Raji (cell line): ENCODE measurements around the gene ACOX3.

Source experiments
- POLR2A ChIP-seq: IDR thresholded peaks from 2 replicates; pipeline ENCODE4 v1.6.1; 2011; ENCODE audit warnings: low read depth, low read length, control low read depth; ENCODE audit not compliant: insufficient read depth

The ACOX3 gene

DNA sequence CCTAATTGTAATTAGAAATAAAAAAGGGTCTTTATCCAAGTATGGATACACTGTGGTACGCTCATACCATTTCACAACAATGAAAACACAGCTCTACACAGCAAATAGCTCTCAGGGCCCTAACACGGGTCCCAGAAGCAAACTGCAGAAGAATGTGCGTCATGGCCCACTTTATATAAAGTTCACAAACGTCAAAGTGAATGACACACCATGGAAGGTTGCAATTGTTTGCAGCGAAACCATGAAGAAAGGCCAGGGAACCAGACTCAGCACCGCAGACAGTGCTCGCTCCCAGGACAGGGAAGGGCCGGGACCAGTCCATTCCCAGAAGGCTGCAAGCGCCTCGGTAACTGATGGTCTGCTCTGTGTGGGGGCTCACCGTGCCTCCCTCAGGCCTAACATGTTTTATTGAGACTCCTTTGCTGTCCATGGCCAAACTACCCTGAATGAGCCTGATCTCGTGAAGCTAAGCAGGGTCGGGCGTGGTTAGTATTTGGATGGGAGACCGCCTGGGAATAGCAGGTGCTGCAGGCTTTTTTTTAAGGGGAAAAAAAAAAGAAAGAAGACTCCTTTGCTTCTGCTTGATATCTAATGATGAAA is 47.8 kb downstream of the ACOX3 start:
- TF ChIP-seq POLR2A = no peak

DNA sequence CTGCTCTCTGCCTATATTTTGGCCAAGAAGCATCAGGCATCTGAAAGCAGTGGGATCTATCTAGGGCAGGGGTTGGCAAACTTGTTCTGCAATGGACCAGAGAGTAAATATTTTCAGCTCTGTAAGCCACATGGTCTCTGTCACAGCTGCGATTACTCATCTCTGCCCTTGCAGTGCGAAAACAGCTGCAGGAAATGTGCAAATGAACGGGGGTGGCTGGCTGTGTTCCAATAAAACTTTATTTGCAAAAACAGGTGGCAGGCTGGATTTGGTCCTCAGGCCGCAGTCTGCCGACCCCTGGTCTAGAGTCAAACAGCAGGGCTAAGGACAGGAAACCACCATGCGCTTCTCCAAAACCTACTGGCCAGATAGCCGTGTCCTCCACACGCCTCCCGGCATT is 48.6 kb downstream of the ACOX3 start:
- no peak for TF ChIP-seq POLR2A

DNA sequence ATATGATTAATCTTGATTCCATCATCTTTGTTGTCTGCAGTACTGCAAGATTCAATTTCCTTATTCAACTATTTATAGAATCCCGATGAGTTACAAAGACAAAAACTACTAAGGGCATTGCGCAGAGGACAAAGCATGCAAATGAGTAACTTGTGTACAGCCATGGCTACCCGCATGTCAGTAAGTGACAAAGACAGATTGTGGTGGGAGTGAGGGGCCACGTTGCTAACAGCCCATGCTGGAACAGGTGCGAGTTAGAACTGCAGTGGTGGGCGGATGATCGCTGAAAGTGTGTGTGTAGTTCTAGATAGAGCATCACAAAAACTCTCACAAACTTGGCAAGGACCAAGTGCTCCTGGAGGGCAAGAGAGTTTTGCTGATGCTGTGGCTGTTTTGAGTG is 49.5 kb downstream of the ACOX3 start:
- no peak for TF ChIP-seq POLR2A

DNA sequence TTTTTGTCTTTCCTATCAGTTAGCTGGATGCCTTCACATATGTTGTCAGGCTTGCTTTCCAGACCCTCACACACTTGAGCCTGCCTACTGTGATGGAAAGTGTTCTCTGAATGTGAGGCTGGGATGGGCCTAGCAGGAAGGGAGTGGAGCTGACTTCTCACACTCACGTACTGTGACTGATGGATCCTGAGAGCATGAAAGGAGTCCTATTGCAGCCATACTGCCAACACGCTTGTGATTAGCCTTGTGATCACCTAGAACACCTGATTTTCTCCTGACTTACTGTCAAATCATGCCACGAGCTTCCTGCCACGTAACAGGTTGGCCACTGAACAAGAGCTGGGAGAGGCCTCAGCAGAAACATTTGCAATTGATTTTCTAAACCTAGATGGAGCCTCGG is 49.9 kb downstream of the ACOX3 start:
- TF ChIP-seq POLR2A = no peak

DNA sequence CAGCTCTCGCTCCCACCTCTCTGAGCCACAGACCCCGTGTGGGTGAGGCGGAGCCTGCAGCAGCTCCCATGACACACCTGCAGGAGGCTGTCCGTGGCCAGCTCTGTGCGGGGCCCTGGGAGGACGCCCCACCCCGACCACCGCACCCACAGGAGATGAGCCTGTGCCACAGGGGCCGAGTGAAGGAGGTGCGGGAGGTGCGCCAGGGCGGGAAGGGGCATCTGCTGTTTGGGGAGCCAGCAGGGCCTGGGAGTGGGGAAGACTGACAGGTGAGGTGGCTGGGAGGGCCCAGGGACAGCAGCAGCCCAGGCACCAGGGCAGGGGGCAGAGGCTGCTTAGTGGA is 52.0 kb downstream of the ACOX3 start:
- no peak for TF ChIP-seq POLR2A

DNA sequence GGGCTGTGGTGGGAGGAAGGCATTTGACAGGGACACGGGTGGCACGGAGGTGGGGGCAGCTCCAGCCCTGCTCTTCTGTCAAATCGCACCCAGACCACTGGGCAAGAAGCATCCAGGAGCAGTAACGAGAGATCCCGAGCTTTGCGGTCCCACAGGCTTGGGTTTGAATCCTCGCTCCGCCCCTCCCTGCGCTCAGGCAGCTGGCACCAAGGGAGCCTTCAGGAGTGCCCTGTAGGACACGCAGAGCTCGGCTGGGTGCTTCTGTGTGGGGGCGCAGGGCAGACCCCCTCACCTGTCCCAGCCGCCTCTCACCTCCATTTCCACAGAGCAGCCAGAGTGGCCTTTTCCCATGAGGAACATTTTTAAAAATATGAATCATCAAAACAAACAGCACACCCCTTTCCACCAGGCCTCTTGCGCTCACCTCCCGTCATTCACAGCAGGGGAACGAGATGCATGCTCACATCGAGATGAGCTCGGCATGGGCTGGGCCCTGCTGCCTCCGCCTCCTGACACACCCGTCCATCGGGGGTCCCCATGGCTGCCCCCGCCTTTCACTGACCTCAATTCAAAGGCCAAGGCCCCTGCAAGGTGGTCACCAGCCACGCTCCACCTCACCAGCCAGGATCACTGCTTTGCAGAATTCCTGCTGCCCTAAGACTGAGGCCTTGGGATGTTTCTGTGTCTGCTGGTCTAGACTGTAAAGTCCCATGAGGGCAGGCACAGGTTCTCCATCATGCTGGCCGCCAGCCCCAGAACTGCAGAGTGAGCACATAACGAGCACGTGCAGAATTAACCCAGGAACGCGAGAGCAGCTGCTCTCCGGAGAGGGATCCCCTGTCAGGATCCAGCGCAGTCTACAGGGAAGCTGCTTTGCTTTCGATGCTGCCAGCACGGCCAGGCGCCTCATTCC is 52.7 kb downstream of the ACOX3 start:
- no peak for TF ChIP-seq POLR2A

GRCh38 chr4:8387194-8387593 is 53.3 kb downstream of the ACOX3 start:
- no peak for TF ChIP-seq POLR2A

DNA sequence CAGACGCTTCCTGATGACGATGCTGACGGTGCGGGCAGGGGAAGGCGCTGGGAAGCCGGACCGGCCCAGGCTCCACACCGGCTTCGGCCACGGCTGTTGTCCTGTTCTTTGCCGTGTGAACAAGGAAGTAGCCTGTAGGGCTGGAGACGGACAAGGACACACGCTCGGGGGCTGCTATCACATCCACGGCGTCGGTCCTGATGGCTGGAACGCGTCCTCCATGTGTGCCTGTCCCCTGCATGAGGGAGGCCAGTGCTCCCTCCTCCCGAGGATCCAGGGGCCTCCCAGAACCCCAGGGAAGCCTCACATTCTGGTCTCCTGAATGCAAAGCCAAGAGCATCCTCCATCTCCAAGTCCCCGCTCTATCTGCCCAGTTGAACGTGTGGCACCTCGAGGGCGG is 53.8 kb downstream of the ACOX3 start:
- TF ChIP-seq POLR2A = no peak

DNA sequence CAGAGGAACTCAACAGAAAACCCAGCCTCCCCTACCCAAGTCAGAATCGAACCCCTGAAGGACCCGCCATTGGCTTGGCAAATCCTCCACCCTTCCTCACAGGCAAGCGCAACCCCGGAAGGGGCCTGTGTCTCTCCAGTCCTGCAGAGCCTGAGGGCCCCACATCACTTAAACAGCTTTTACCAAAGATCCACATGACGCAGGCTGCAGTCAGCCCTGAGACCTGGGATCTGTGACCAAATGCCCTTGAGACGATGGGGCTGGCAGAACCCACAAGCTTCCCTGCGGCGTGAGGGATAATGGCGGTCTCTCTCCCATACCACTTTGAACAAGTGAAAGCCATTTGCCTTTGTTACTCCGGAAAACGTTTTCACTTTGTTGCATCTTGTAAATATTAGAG is 54.9 kb downstream of the ACOX3 start:
- no peak for TF ChIP-seq POLR2A

DNA sequence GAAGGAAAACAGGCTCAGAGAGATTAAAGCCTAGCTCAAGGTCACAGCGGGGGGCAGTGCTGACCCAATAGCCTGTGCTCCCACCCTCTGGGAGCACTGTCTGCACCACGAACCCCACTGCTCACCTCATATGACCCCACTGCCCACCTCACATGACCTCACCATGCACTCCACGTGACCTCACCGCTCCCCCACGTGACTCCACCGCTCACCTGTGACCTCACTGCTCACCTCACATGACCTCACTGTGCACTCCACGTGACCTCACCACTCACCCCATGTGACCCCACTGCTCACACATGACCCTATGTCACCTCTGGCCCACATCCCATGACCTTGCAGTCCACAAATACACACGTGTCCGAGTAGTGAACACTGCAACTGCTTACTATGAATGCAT is 55.4 kb downstream of the ACOX3 start:
- TF ChIP-seq POLR2A = no peak

DNA sequence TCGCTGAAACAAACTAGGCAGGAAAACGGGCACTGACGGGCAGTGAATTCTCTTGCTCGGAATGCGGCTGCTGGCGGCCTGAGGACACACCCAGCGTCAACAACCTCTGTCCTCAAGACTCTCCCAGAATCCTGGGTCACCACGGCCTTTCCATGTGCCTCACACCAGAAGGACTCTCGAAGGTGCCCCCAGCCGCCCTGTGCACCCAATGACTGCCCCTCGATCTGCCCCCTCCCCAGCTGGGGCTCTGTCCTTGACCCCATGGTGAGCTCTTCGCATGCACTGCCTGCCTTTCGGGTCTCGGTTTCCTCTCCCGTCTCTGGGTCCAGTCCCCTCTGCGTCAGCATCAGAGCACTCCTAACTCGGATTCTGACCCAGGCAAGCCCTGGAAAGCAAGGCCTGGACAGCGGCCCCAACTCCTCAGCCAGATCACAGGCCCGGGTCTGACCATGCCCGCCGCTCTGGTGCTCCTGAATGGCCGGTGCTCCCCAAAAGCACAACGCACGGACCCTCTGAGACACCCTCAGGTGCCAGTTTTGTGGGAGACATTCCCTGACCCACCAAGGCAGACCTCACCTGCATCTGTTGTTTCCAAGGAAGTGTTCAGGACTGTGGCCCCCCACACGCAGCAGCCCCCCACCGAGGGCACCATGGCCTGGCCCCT is 56.0 kb downstream of the ACOX3 start:
- TF ChIP-seq POLR2A = no peak

- TF ChIP-seq POLR2A = no peak
Observed at GRCh38 chr4:8383451-8384160, 56.9 kb downstream of the ACOX3 start.

DNA sequence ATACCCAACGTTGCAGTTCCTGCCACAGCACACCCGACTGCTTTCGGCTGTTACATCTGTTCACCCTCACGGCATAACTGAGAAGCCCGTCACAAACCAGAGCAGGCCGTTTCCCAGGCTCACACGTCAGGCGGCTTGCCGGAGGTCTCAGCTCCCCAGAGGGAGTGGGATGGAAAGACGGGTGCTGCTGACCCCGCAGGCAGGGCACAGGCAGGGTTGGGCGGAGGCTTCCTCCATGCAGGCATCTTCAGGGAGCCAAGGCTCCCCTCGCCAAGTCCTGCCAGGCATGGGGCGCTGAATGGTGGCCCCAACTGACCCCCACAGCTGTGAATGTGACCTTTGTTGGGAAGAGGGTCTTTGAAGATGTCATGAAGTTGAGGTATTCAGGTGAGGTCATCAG is 57.5 kb downstream of the ACOX3 start:
- TF ChIP-seq POLR2A = no peak

DNA sequence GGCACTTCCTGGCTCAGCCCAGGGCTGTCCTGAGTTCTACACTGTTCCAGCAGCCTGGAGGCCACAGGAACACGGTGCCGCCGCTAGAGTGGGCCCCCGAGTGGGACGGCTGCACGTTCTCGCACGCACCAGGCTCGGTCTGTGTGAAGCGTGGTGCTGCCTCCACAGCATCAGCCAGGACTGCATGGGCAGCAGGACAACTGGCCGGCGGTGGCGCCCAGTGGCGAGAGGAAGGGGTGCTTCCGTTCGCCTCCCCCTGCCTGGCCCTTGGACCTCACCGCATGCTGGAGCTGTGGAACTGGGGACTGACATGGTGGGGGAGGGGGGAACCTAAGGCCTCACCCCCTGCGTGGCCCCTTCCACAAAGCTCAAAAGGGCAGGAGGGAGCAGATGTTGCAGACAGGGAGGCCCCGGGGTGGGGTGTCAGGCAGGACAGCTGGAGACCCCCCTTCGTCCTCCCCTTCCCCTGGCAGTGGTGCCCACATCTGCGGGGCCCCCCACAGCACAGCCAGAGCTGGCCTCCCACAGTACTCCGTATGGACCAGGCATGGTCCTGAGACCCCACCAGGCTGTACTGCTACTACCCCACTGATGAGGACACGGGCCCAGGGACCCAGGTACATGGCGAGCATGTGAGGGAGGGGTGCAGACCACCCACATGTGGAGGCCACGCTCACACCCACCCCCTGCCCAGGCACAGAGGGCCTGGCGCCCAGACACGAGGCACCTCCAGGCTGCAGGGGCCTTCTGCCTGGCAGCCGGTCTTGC is 58.5 kb downstream of the ACOX3 start:
- TF ChIP-seq POLR2A = no peak
